Gastrocnemius medialis (tissue), 4 donors: Measurements from ENCODE around the gene TSC22D2. TPM values are rescaled to one million over a fixed set of nuclear protein-coding genes. Genes with fewer than 3 reads are reported as not detected.

Experiments
- ATAC-seq, 2 donors: fragments of 150-250 bp; one replicate each; pipeline ENCODE4 v1.9.1; 2016
- DNase-seq, 2 donors: peaks; one replicate each; pipeline ENCODE4 v3.0.0-alpha.2; 2019
- H3K27ac ChIP-seq, 4 donors: fragments of 200-600 bp; sonication (generic); 1 replicate in 1 of 4; 2 replicates in 3 of 4; pipeline ENCODE4 v1.5.1; 2016 to 2018; ENCODE audit warnings: mild to moderate bottlenecking in 2 of 4, moderate library complexity in 1 of 4
- H3K27me3 ChIP-seq, 3 donors: fragments of 200-600 bp; sonication (generic) in 2 of 3; 1 replicate in 1 of 3; 2 replicates in 2 of 3; pipeline versions ENCODE4 v1.5.1 to v1.6.0; 2016 to 2019; ENCODE audit warnings: mild to moderate bottlenecking in 1 of 3, moderate library complexity in 1 of 3
- H3K36me3 ChIP-seq, 2 donors: fragments of 200-600 bp; sonication (generic) in 1 of 2; one replicate each; pipeline ENCODE4 v1.5.1; 2017 to 2018
- H3K4me1 ChIP-seq, 2 donors: fragments of 200-600 bp; sonication (generic) in 1 of 2; one replicate each; pipeline ENCODE4 v1.5.1; 2016 to 2017; ENCODE audit warnings: mild to moderate bottlenecking in 2 of 2
- H3K4me3 ChIP-seq, 4 donors: fragments of 200-600 bp; sonication (generic) in 3 of 4; 1 replicate in 1 of 4; 2 replicates in 3 of 4; pipeline ENCODE4 v1.5.1; 2016 to 2019; ENCODE audit warnings: mild to moderate bottlenecking in 2 of 4
- H3K9me3 ChIP-seq, 3 donors: fragments of 200-600 bp; sonication (generic) in 2 of 3; 1 replicate in 1 of 3; 2 replicates in 2 of 3; pipeline ENCODE4 v1.5.1; 2016 to 2019
- CTCF ChIP-seq, 5 experiments: fragments of 450-650 bp in 3 of 5; fragments of 200-600 bp in 2 of 5; sonication (generic) in 2 of 5; IDR thresholded peaks in 4 of 5; conservative IDR thresholded peaks in 1 of 5; 1 replicate in 4 of 5; 2 replicates in 1 of 5; pipeline ENCODE4 v1.5.1; 2016 to 2019; ENCODE audit warnings: antibody characterized with exemption in 5 of 5, mild to moderate bottlenecking in 3 of 5, moderate library complexity in 3 of 5
- POLR2A ChIP-seq, 2 donors: fragments of 450-650 bp; IDR thresholded peaks; one replicate each; pipeline ENCODE4 v1.6.1; 2017; ENCODE audit warnings: antibody characterized with exemption in 2 of 2, mild to moderate bottlenecking in 2 of 2, moderate library complexity in 2 of 2
- in situ Hi-C, 4 donors: fragments of 200-750 bp; cut with MboI; loops; one replicate each; pipeline versions ENCODE4 v1.15.0 to v1.8.0; 2017; ENCODE audit warnings: low sequenced_read_pairs in 4 of 4
- intact Hi-C: fragments of 100-400 bp; cut with DNase I; formaldehyde crosslinking; loops from one replicate; pipeline ENCODE4 v1.15.1; 2023; ENCODE audit warnings: low total_unique reads
- total RNA-seq, 4 donors: library from RNA; depleted of rRNA; stranded (reverse); fragments of >200 nt; gene quantifications; one replicate each; pipeline versions ENCODE4 v1.1.0 to v1.2.3, GENCODE V29; 2016

The TSC22D2 gene
- total RNA-seq, 4 donors from 2014 or later = 12.9 to 16.1 (median 14.0) TPM

- Histone ChIP-seq H3K9me3 (no peaks in the 10 kb centered on the region), H3K27ac (no peak overlapping the region), H3K36me3 (no peaks in the 10 kb centered on the region), H3K4me1 (peaks cover 72 to 89% of the 10 kb centered on the region in 2 donors), H3K27me3 (no peaks in the 10 kb centered on the region), H3K4me3 (peak overlapping the region in 1 of 4 donors; percentile 88)
- no peak for ATAC-seq
- in situ Hi-C loops (loop anchor here in 3 of 4 donors (10.0 kb wide), 1 partner anchor 80 kb away; no protein-coding TSS in a partner anchor), intact Hi-C loops (loop anchor here (5.0 kb wide), 3 partner anchors 32 to 603 kb away; partner anchors contain the start of gene RNF13)
- no peak for DNase-seq
- TF ChIP-seq POLR2A (IDR thresholded peaks at IDR 0.05) (no peak), CTCF (IDR thresholded peaks at IDR 0.05 in 4 of 5, conservative IDR thresholded peaks at IDR 0.05 in 1 of 5) (no peak)
Measured at GRCh38 chr3:150414959-150415358, 6.9 kb downstream of the TSC22D2 start.

- intact Hi-C loops (no loop called here), in situ Hi-C loops (loop anchor here in 3 of 4 donors (10.0 kb wide), 1 partner anchor 76 kb away; no protein-coding TSS in a partner anchor)
- TF ChIP-seq CTCF (IDR thresholded peaks at IDR 0.05 in 4 of 5, conservative IDR thresholded peaks at IDR 0.05 in 1 of 5) = no peak
- no peak overlapping the region for H3K4me3 ChIP-seq
- no peaks in the 10 kb centered on the region for H3K36me3 ChIP-seq
- H3K9me3 ChIP-seq = no peaks in the 10 kb centered on the region
- DNase-seq (no peak), ATAC-seq (no peak)
- H3K4me1 ChIP-seq = peaks cover 72 to 86% of the 10 kb centered on the region in 2 donors
- no peaks in the 10 kb centered on the region for H3K27me3 ChIP-seq
- H3K27ac ChIP-seq = no peak overlapping the region
Measured at GRCh38 chr3:150419076-150419868, 11.2 kb downstream of the TSC22D2 start.

- Histone ChIP-seq H3K4me1 (peaks cover 66 to 79% of the 10 kb centered on the region in 2 donors), H3K27ac (no peak overlapping the region), H3K27me3 (no peaks in the 10 kb centered on the region), H3K9me3 (no peaks in the 10 kb centered on the region), H3K4me3 (no peak overlapping the region), H3K36me3 (no peaks in the 10 kb centered on the region)
- ATAC-seq (no peak), DNase-seq (no peak)
- in situ Hi-C loops (loop anchor here (10.0 kb wide), 2 partner anchors 65 to 75 kb away; no protein-coding TSS in a partner anchor), intact Hi-C loops (no loop called here)
- TF ChIP-seq CTCF (IDR thresholded peaks at IDR 0.05 in 4 of 5, conservative IDR thresholded peaks at IDR 0.05 in 1 of 5) (no peak), POLR2A (IDR thresholded peaks at IDR 0.05) (no peak)
Measured at GRCh38 chr3:150419959-150420358, 11.9 kb downstream of the TSC22D2 start.

- Histone ChIP-seq H3K36me3 (no peaks in the 10 kb centered on the region), H3K9me3 (no peaks in the 10 kb centered on the region), H3K27me3 (no peaks in the 10 kb centered on the region), H3K27ac (no peak overlapping the region), H3K4me3 (no peak overlapping the region), H3K4me1 (peaks cover 55 to 72% of the 10 kb centered on the region in 2 donors)
- in situ Hi-C loops (loop anchor here in 1 of 4 donors (10.0 kb wide), 1 partner anchor 64 kb away; no protein-coding TSS in a partner anchor), intact Hi-C loops (no loop called here)
- no peak for DNase-seq
- TF ChIP-seq CTCF (IDR thresholded peaks at IDR 0.05 in 4 of 5, conservative IDR thresholded peaks at IDR 0.05 in 1 of 5) (no peak), POLR2A (IDR thresholded peaks at IDR 0.05) (no peak)
- no peak for ATAC-seq
Measured at GRCh38 chr3:150421256-150421655, 13.2 kb downstream of the TSC22D2 start.
